D721Med (cell line): Measurements from ENCODE around the gene ADAMTS9.

Source experiments
- DNase-seq: peaks from one replicate; pipeline ENCODE4 v3.0.0; 2011; ENCODE audit warnings: low spot score; ENCODE audit not compliant: insufficient read length
- FAIRE-seq: peaks from 2 replicates; lab custom pipeline; 2011; peaks lifted over from hg19 to GRCh38; lab: Jason Lieb, UNC
- CTCF ChIP-seq: IDR thresholded peaks from 2 replicates; pipeline ENCODE4 v1.5.1; 2012; ENCODE audit warnings: mild to moderate bottlenecking, control low read depth; ENCODE audit not compliant: insufficient read depth; ENCODE audit errors: missing control alignments

Gene ADAMTS9

DNA sequence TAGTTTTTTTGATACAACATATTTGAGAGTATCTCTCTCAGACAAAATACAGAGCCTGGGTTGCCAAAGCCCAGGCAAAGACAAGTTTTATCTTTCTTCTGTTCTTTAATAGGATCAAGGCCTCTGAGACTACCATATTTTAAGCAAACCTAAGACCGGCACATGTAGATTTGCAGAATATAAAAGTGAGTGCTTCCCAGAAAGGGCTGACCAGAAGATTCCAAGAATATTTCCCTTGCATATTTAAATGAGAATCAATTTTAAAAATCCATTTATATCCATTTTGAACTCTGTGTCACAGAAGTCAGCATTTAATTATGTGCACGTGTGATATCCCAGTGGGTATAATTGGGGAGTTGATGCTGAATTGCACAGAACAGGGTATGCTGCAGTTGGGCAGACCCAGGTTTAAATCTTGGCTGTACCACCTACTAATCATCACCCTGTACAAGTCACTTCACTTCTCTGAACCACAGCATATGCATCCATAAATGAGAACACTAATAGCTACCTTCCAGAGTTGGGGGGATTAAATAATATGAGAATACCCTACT lies 191.9 kb downstream of the ADAMTS9 start:
- no peak for FAIRE-seq
- no peak for DNase-seq

GRCh38 chr3:64495121-64495780 lies 192.5 kb downstream of the ADAMTS9 start:
- TF ChIP-seq CTCF = no peak
- FAIRE-seq = no peak
- DNase-seq = no peak

More for the DNA sequence above, 191.9 kb downstream of the ADAMTS9 start:
- TF ChIP-seq CTCF = no peak

DNA sequence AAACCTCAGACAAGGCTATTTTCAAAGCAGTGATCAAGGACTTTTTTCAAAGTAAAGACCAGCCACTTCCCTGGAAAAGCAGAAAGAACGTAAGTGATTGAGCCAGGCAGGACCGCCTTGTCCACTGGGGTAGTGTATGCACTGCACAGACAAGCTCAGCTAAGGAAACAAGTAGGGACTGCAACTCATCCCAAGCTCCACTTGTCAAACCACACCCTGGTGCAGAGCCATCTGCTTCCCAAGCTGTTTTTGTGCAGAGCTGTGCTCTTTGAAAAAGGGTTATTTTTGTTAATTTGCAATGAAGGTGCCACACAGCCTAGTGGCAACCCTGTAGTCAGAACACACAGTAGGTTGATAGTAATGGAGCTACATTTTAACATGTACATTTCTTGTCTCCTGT lies 193.3 kb downstream of the ADAMTS9 start:
- TF ChIP-seq CTCF = no peak
- FAIRE-seq = no peak
- no peak for DNase-seq

DNA sequence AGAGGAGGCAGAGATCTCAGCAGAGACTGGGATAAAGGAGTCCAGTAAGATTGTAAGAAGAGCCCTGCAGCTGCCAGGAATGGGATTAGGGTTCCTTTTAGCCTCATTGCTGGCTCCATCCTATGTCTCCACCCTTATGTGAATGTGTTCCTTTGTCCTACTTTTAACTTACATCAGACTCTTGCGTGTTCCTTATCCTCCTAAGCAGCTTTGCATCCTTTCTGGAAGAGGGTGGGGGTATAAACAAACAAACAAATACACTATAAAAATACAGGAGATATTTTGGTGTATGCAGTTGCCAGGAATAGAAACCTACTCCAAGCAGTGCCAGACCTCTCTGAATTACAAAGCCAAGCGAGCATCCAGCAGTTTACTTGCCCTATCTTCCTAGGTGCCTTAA lies 194.7 kb downstream of the ADAMTS9 start:
- DNase-seq = no peak
- no peak for TF ChIP-seq CTCF
- FAIRE-seq = no peak

DNA sequence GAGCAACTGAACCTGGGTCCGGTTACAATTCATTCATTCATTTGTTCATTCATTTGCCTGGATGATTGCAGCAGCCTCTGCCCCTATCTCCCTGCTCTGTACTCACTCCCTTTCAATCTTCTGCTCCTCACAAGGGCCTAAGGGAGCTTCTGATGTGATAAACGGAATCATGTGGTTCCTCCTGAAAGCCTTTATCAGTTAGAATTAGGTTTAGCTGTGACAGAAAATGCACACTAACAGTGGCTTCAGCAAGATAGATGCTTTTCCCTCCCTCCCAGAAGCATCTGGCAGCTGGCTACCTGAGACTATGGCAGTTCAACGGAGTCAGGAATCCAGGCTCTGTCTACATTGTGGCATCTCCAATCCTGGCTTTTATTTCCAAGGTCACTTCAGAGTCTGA lies 196.0 kb downstream of the ADAMTS9 start:
- no peak for TF ChIP-seq CTCF
- DNase-seq (no peak), FAIRE-seq (no peak)

- no peak for DNase-seq
- no peak for FAIRE-seq
- no peak for TF ChIP-seq CTCF
Measured at GRCh38 chr3:64490180-64490724, 197.5 kb downstream of the ADAMTS9 start.
